HG03060 (cell line): ENCODE data around the gene GZMM.

Experiments used
- ATAC-seq: cut with Tn5 transposase; IDR thresholded peaks from one replicate; pipeline ENCODE4 v1.9.1; 2021; ENCODE audit warnings: low read depth, moderate number of reproducible peaks; ENCODE audit not compliant: unreplicated experiment

The GZMM gene

DNA sequence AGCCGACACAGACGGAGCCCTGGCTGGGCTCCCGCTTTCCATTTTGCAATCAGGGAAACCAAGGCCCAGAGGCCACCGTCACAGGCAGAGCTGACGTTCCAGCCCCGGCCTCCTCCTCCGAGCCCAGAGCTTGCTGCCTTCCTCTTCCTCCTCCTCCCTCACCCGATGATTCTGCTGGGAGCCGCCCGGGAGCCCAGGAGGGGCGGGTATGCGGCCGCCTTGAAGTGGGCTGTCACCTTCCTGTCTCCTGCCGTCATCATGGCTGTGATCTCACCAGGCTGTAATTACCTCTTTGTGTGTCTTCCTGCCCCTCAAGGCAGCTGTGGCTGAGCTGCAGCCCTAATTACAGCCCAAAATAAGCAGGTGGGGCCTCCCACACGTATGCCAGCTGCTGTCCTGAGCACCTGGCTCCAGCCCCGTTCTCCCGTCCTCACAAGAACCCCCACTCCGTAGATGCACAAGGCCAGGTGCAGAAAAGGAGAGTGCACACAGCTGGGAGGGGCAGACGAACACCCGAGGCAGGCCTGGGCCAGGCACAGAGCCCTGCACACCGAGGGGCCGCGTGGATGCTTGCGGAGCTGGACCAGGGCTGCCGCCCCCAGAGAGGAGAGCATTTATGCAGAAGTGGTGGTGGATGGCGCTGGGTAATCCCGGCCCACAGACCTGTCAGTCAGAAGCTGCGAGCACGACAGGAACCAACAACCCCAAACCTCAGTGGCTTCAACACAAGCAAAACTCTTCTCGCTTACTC, 32.6 kb upstream of the GZMM start:
- no peak for ATAC-seq

DNA sequence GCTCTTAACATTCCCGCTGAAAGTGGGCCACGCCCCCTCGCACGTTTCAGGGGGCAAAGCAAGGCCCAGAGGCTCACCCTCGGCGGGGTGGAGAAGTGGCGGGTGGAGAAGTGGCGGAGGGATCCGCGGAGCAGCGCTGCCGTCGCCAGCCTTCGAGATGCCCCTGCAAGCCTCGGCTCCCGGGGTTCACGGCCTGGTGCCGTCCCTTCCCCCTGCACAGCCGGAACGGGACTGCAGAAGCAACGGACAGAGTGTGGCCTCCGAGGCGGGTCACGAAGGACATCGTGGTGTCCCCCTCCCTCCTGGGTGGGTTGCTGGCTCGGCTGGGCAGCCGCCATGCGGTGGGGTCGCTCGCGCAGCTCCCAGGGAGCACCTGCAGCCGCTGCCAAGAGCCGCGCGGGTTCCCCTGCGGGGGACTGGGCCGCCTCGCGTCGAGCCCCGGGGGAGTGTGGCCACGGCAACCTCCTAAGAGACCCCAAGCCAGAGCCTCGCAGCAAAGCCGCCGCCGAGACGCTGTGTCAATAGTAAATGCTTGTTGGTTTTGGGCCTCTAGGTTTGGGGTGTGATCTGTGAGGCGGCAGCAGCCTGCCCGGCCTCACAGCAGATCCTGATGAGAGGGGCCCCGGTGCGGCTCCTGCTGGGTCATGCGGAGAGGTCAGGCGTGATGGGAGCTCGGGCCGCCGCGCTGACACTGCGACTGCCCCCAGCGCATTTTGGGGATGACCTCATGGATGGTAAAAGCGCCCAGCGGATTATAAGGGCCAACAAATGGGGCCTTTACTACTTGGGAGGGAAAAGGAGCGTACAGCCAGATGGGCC, 31.1 kb upstream of the GZMM start:
- ATAC-seq: no peak

DNA sequence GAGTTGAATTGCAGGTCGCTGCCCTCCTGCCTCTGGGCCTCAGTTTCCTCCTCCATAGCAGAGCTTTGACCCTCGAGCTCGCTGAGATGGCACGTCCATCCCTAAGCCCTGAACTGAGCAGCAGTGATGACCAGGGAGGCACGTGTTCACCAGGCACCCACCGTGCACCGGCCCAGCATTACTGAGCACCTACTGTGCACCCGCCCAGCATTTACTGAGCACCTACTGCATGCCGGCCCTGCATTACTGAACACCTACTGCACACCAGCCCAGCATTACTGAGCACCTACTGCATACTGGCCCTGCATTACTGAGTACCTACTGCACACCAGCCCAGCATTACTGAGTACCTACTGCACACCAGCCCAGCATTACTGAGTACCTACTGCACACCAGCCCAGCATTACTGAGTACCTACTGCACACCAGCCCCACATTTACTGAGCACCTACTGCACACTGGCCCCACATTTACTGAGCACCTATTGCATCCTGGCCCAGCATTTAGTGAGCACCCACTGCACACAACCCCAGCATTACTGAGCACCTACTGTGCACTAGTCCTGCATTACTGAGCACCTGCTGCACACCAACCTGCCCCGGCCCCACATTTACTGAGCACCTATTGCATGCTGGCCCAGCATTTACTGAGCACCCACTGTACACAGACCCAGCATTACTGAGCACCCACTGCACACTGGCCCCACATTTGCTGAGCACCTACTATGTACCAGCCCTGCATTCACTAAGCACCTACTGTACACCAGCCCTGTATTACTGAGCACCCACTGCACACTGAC, 30.3 kb upstream of the GZMM start:
- ATAC-seq: no peak

DNA sequence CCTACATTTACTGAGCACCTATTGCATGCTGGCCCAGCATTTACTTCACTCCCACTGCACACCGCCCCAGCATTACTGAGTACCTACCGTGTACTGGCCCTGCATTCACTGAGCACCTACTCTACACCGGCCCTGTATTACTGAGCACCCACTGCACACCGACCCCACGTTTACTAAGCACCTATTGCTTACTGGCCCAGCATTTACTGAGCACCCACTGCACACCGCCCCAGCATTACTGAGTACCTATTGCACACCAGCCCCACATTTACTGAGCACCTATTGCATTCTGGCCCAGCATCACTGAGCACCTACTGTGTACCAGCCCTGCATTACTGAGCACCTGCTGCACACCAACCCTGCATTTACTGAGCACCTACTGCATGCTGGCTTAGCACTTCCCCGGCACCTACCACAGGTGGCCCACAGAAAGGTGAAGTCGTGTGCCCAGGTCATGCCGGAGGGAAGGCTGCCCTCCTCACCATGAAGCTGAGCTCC, 29.6 kb upstream of the GZMM start:
- no peak for ATAC-seq

DNA sequence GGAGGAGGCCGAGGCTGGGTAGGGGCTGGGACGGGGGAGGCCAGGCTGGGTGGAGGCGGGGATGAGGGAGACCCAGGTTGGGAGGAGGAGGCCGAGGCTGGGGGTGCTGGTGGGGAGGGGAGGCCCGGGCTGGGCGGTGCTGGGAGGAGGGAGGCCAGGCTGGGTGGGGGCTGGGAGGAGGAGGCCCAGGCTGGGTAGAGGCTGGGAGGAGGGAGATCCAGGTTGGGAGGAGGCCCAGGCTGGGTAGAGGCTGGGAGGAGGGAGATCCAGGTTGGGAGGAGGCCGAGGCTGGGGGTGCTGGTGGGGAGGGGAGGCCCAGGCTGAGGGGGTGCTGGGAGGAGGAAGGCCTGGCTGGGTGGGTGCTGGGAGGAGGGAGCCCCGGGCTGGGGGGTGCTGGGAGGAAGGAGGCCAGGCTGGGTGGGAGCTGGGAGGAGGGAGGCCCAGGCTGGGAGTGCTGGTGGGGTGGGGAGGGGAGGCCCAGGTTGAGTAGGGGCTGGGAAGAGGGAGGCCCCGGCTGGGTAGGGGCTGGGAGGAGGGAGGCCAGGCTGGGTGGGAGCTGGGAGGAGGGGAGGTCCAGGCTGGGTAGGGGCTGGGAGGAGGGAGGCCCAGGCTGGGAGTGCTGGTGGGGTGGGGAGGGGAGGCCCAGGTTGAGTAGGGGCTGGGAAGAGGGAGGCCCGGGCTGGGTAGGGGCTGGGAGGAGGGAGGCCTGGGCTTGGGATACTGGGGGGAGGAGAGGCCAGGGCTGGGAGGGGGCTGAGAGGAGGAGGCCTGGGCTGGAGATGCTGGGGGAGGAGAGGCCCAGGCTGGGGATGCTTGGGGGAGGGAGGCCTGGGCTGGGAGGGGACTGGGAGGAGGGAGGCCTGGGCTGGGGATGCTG, 25.9 kb upstream of the GZMM start:
- no peak for ATAC-seq

DNA sequence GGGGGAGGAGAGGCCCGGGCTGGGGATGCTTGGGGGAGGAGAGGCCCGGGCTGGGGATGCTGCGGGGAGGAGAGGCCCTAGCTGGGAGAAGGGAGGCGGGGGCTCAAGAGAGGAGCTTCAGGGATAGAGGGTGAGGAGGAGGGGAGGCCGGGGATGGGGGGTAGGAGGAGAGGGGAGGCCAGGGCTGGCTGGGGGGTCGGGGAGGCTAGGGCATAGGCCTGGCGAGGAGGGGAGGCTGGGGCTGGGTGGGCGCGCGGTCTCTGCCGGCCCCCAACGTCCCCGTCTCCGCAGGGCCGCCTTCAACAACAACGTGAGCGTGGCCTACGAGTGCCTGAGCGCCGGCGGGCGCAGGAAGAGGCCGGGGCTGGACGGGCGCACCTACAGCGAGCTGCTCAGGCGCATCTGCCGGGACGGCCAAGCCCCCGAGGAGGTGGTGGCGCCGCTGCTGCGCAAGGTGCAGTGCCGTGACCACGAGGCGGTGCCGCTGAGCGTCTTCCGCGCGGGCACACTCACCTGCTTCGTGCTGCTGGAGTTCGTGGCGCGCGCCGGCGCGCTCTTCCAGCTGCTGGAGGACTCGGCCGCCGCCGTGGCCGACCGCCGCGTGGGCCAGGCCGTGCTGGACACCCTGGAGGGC, 25.1 kb upstream of the GZMM start:
- ATAC-seq: no peak

DNA sequence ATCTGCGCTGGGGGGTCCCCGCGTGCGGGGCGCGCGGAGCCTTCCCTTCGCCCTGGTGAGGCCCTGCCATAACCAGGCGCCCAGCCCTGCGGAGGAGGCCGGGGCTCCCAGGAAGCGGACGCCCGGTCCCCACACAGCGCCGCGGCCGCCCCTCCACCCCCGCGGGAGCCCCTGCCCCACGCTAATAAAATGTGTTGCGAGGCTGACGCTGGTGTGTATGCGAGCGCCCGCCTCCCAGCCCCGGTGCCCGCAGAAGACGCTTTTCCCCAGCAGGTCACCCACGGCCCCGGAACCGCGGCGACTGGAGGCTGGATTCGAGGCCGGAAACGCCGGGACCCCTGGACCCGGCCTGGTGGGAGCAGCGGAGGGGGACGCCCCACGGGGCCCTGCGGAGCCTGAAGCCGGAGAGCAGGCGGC, 24.4 kb upstream of the GZMM start:
- no peak for ATAC-seq

DNA sequence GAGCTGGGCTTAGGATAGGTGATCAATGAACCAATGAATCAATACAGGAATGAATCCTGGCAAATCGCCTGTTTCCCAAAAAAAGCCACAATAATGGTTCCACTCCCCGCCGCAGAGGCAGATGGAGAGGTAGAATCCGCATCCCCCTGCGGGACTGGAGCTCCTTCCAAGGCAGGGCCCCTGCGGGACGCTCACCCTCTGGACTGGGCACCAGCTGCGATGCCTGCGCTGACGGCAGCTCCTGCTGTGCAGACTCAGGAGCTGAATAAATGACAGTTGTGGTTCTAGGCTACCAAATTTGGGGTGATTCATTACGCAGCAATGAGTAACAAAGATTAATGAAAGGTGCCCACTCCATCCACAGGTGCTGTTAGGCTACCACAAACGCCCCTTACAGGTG, 21.1 kb upstream of the GZMM start:
- no peak for ATAC-seq

DNA sequence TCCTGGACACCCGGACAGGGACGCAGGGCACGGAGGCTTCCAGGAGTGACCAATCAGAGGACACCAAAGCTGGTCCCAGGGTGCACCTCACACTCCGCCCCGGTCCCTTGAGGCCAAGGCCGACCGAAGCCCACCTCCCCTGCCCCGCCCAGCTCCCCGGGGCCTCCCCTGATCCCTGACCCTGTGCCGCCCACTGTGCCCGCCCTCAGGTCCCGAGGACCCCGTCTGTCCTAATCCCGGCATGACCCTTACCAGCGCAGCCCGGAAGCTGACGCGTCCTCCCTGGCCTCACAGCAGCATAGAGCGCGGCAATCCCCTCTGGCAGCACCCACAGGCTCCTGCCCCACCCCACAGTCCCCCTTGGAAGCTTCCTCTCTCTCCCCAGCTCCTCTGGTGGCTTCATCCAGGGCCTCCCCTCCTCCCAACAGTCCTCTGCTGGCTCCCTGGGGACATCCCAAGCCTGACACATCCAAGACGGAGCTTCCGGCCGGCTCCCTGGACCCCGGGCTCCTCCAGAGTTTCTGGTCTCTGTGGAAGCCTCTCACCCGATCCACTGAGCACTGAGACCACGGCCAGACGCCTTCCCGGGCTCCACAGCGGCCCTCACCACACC, 19.7 kb upstream of the GZMM start:
- ATAC-seq: no peak

DNA sequence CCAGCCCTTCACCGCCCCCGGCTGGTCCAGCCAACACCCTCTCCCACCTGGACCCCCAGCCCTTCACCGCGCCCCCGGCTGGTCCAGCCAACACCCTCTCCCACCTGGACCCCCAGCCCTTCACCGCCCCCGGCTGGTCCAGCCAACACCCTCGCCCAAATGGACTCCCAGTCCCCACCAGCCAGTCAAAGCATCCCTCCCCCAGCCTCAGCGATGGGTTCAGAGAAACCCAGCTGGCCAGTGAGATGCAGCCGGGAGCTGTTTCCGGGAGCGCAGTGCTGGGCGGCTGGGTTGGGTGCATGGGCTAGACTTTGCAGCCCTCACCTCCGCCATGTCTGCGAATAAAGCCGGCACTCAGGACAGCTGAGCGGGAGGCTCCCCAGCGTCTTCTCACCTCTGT, 18.8 kb upstream of the GZMM start:
- no peak for ATAC-seq

DNA sequence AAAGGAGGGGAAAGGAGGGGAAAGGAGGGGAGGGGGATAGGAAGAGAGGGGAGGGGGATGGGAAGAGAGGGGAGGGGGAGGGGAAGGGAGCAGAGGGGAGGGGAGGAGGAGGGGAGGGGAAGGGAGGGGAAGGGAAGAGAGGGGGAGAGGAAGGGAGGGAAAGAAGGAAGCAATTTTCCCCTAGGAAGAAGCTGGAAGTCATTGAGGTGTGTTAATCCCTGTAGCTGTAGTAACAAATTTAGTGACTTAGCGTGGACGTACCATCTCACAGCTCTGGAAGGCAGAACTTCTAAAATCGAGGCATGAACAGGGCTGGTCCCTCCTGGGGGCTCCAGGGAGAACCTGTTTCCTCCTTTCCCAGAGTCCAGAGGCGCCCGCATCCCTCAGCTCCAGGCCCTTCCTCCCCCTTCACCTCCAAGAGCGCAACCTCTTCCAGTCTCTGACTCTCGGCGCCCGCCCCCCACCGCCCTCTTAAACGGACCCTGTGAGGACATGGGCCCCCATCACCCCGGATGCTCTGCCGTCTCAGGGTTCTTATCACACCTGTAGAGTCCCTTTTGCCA, 17.9 kb upstream of the GZMM start:
- no peak for ATAC-seq

DNA sequence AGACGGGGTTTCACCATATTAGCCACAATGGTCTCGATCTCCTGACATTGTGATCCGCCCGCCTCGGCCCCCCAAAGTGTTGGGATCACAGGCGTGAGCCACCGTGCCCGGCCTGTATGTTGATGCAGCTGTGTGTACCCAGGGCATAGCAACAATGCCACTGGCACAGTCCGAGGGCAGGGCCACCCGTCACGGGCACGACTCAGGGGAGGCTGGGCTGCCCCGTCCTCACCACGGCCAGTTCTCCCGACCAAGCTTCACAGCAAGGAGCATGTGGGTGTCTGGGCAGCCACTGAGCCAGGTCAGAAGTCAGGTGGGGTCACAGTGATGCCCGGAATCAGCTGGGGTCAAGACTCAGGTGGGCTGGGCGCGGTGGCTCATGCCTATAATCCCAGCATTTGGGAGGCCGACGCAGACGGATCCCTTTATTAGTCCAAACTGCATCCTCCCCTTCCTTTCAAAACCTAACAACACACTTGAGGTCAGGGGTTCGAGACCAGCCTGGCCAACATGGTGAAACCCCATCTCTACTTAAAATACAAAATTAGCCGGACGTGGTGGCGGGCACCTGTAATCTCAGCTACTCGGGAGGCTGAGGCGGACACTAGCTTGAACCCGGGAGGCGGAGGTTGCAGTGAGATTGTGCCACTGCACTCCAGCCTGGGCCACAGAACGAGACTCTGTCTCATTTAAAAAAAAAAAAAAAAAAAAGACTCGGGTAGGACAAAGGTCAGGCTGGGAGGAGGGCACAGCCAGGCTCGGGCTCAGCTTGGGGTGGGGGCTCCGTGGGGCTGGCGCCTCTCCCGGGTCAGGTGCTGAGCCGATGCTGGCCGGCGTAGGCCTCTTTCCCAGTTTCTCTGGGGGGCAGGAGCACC, 13.5 kb upstream of the GZMM start:
- ATAC-seq: no peak

DNA sequence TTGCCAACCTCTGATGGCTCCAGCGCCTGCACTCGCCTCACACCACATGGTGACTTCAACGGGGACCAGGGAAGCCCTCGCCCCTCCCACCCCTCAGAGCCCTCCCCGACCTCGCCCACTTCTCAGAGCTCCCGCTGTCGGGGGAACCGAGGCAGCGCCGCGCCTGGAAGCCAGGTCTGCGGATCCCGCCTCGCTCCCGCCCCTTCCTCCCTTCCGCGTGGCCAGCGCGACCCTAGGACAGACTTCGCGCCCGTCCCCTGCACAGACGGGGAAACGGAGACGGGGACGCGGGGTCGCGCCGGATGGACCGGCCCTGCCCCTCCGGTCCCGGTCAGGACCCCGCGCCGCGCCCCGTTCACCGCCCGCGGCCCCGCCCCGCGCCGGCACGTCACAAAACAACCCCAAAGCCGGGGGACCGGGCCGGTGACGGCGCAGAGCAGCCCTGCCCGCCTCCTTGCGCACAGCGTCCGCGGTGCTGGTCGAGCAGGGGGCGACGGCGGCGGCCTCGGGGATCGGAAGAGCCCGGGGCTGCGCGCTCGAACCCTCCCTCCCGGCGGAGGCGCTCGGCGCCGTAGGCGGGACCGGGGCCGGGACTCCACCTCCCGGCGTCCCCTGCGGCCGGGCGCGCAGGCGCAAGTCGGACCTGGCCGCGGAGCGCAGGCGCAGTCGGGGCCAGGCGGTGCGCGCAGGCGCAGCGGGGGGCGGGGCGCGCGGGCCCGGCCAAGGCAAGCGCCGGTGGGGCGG, 12.7 kb upstream of the GZMM start:
- no peak for ATAC-seq

DNA sequence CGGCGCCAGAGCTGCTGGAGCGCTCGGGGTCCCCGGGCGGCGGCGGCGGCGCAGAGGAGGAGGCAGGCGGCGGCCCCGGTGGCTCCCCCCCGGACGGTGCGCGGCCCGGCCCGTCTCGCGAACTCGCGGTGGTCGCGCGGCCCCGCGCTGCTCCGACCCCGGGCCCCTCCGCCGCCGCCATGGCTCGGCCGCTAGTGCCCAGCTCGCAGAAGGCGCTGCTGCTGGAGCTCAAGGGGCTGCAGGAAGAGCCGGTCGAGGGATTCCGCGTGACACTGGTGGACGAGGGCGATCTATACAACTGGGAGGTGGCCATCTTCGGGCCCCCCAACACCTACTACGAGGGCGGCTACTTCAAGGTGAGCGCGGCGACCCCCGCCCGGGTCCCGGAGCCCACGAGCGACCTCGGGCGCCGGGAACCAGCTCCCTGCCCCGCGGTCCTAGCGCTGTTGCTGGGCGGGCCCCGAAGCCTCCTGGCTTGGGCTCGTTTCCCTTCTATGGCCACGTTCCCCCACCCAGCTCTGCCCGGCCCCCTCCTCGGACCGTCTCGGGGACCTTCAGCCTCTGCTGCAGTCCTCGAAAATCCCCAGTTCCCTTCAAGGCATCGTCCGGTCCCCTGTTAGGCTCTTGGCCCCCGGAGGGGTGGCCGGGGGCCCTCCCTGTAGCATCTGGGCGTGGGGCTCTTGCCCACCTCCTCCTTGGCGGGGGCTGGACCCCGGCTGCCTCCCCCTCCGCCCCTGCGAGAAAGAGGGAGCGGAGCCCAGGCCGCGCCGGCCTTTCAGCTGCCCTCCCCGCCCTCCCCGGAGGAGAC, 11.9 kb upstream of the GZMM start, which contains the start of gene CDC34:
CDC34 (plus strand) TSS at position 8 of the 808 bp plus-strand sequence; CDS start at position 180, 172 bp downstream.
- no peak for ATAC-seq

DNA sequence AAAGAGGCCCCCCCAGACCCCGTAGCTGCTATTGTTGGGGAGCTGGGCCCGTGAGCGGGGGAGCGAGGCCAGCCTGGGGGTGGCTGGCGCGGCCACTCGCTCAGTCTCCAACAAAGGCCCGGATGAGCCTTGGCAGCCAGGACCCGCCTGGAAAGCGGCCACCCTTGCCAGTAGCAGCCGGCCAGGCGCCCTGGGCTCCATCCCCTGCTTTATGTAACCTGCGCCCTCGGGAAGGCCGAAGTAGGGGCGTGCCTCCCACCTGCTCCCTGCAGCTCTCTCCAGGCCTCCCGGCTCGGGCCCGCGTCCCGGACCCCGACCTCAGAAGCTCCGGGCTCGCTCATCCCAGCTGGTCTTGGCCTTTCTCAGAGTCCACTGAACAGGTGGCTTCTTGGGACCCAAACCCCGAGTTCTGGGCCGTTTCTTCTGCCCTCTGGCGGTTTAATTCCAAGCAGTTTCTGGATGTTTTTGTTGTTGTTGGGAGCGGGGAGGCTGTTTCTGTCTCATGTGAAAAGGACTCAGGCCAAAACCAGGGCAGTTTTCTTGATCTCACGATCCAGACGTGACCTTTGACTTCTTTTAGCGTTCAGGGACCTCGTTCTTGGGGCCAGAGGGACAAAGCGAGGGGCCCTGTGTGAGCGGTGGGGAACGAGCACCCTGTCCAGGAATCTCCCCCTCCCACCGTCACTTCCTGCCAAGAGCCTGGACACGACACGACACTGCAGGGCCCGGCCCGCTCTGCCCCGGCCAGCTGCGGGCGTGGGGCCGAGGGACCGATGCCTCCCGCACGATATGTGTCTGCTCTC, 11.1 kb upstream of the GZMM start:
- no peak for ATAC-seq
